Sigmoid colon (tissue), 4 donors: ENCODE results near the gene FUT7.

Source experiments
- EP300 ChIP-seq, 4 donors: sonication (generic); formaldehyde crosslinking; IDR thresholded peaks; one replicate each; pipeline ENCODE4 v1.6.1; 2017; ENCODE audit warnings: antibody characterized with exemption in 4 of 4
- POLR2A ChIP-seq, 2 donors: fragments of 450-650 bp; IDR thresholded peaks; one replicate each; pipeline ENCODE4 v1.6.1; 2016; ENCODE audit warnings: antibody characterized with exemption in 2 of 2, mild to moderate bottlenecking in 2 of 2, moderate library complexity in 2 of 2
- POLR2AphosphoS5 ChIP-seq, 4 donors: sonication (generic); formaldehyde crosslinking; IDR thresholded peaks; one replicate each; pipeline ENCODE4 v1.6.1; 2017; ENCODE audit warnings: antibody characterized with exemption in 4 of 4
- TF ChIP-seq, protein P1 (sequence below), 4 experiments: fragments of 450-650 bp in 3 of 4; fragments of 200-600 bp in 1 of 4; IDR thresholded peaks; one replicate each; pipeline ENCODE4 v1.5.1; 2016 to 2019; ENCODE audit warnings: antibody characterized with exemption in 4 of 4, mild to moderate bottlenecking in 3 of 4, moderate library complexity in 2 of 4

DNA sequence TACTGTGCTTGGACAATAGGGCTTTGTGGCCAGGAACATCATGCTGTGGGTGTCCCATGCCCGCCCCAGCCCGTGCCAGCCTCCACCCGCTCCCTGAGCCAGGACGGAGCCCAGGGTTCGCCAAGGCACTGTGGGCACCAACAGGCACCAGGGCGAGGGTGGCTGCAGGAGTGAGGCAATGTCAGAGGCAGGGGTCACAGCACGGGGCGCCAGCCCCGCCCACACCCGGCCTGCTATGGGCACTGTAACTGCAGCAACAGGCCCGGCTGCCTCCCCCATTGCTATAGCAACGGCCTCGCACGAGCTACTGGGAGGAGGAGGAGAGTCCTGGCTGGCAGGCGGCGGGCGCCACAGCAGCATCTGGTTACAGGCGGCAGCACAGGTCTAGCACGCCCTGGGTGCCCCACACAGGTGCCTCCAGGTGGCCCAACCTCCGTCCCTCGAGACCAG lies 6.3 kb downstream of the FUT7 start:
- TF ChIP-seq, protein P1, sequence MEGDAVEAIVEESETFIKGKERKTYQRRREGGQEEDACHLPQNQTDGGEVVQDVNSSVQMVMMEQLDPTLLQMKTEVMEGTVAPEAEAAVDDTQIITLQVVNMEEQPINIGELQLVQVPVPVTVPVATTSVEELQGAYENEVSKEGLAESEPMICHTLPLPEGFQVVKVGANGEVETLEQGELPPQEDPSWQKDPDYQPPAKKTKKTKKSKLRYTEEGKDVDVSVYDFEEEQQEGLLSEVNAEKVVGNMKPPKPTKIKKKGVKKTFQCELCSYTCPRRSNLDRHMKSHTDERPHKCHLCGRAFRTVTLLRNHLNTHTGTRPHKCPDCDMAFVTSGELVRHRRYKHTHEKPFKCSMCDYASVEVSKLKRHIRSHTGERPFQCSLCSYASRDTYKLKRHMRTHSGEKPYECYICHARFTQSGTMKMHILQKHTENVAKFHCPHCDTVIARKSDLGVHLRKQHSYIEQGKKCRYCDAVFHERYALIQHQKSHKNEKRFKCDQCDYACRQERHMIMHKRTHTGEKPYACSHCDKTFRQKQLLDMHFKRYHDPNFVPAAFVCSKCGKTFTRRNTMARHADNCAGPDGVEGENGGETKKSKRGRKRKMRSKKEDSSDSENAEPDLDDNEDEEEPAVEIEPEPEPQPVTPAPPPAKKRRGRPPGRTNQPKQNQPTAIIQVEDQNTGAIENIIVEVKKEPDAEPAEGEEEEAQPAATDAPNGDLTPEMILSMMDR (IDR thresholded peaks at IDR 0.05), result no peak
- TF ChIP-seq POLR2AphosphoS5 (IDR thresholded peaks at IDR 0.05) (no peak), POLR2A (IDR thresholded peaks at IDR 0.05) (no peak), EP300 (IDR thresholded peaks at IDR 0.05) (no peak)
